T47D (cell line): ENCODE data around the gene LCE3B.

Source experiments
- DNase-seq, 2 experiments: peaks; one replicate each; pipeline versions ENCODE4 v3.0.0 to v3.0.0-alpha.2; 2011 to 2012; ENCODE audit warnings: low read depth in 1 of 2, low spot score in 1 of 2
- JUND ChIP-seq: IDR thresholded peaks from 2 replicates; pipeline ENCODE4 v1.6.1; 2012; ENCODE audit warnings: low read depth
- in situ Hi-C: cut with HindIII; loops from 2 replicates; pipeline ENCODE4 v1.10.0; 2016; ENCODE audit warnings: low sequenced_read_pairs, low pct_unique_long_range_greater_than_20kb

Gene LCE3B

DNA sequence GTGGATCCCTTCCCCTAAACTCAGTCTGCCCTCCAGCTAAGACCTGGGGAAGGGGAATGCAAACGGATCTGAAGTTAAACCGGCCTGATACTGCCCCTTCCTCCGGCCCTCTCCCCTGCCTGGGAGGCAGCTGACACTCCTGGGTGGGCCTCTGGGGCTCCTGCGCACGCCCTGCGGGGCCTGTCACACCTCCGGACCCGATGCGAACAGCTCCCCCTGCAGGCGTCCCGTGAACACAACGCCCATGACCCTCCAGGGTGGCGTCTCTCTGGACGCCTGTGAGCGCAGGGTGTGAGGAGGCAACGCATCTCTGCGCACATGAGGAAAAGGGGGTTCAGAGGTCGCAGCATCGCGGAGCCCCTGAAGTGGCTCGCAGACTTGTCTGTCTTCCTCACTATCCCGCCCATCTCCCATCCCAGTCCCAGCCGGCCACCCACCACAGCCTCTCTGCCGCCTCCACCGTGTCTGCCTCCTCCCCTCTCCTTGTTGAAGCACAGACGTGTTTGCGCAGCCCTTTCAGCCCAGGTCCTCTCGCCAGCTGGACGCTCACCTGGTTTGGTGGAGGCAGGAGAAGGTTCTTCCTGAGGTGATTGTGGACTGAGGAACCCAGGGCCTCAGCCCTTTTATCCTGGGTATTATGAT is 9.7 kb downstream of the LCE3B start:
- in situ Hi-C loops = no loop called here
- DNase-seq = peak in 1 of 2 experiments; percentile 0
- TF ChIP-seq JUND = no peak

DNA sequence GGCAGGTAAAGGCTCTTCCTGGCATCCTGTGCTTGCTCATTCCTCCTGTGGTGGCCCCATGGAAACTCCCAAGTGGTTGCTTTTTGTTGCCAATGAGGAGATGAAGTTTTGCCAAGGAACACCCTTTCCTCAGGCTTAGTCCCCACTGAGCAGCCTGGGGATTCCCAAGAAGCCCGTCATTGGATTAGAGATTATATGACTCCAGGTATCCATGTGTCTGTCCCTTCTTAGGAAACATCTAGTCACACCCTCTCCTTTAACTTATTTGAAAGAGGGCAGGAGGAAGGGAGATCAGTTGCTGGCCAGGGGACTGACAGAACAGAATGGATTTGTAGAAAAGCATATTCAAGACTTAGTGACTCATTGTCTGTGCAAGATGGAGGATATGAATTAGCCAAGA is 13.1 kb downstream of the LCE3B start:
- peak in 1 of 2 experiments; percentile 0 for DNase-seq
- in situ Hi-C loops = no loop called here
- no peak for TF ChIP-seq JUND

- no peak for TF ChIP-seq JUND
- in situ Hi-C loops = no loop called here
- peak in 1 of 2 experiments; percentile 12 for DNase-seq
Measured at GRCh38 chr1:152630596-152630995, 17.0 kb downstream of the LCE3B start.

- TF ChIP-seq JUND = no peak
- in situ Hi-C loops = no loop called here
- DNase-seq = no peak
Measured at GRCh38 chr1:152640351-152640750, 26.7 kb downstream of the LCE3B start.

DNA sequence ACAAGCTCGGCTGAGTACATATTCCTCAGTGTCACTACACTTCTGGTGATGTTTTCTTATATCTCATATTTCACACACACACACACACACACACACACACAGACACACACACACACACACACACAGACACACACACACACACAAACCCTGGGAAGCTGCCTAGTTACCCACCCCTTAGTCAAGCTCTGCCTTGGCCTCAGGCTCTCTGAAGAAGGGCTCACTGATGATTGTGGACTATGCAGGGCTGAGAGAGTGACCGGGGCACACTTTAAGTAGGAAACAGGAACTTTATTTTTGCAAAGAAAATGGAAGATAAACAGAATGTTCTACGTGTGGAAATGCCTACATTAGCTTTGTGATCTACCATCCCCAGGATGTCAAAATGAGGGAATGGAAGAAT is 30.3 kb downstream of the LCE3B start:
- in situ Hi-C loops = no loop called here
- DNase-seq = no peak
- TF ChIP-seq JUND = no peak

GRCh38 chr1:152645146-152645545 is 31.5 kb downstream of the LCE3B start:
- peak in 1 of 2 experiments; percentile 57 for DNase-seq
- in situ Hi-C loops = no loop called here
- TF ChIP-seq JUND = no peak

- DNase-seq = no peak
- in situ Hi-C loops = no loop called here
- TF ChIP-seq JUND = no peak
Measured at GRCh38 chr1:152646656-152647055, 33.0 kb downstream of the LCE3B start.

DNA sequence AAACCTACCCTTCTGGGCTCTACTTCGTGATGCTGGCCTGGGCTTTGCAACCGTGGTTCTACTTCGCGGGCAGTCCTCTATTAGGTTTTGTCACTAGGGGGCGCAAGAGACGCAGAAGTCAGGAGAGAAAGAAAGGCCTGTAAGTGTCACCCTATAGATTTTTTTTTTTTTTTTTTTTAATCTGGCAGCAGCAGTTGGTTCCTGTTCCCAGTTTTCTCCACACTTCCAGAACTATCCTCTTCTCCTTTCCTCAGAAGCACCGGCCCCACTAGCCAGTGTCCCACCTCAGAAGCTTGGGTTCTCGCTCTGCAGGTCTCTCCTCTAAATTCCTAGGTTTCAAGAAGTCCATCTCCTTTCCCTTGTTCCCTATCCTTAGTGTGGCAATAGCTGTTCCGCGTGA is 40.5 kb downstream of the LCE3B start:
- in situ Hi-C loops = no loop called here
- peak; percentile 56 to 88 for DNase-seq
- TF ChIP-seq JUND = no peak

GRCh38 chr1:152656459-152656858 is 42.8 kb downstream of the LCE3B start:
- DNase-seq = no peak
- in situ Hi-C loops = no loop called here
- TF ChIP-seq JUND = no peak

GRCh38 chr1:152657677-152658076 is 44.1 kb downstream of the LCE3B start:
- no peak for TF ChIP-seq JUND
- in situ Hi-C loops = no loop called here

DNA sequence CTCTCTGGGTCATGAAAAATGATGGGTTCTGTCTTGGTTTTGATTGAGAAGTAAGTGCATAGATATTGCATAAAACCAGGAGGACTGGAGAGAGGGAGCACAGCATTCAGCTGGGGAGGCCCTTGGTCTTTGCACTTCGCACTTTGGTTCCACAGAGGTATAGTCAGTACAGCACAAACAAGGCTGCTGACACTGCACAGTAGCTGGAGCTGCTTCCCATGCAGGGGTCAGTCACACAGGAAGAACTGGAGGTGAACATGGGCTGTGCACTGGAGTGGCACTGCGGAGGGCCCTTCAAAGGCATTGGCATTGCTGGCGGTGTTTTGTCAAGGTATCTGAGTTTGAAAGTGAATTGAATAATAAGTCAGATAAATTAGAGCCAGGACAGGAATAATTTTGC is 45.0 kb downstream of the LCE3B start:
- no peak for TF ChIP-seq JUND
- DNase-seq = no peak
- in situ Hi-C loops = no loop called here

More at GRCh38 chr1:152657677-152658076, 44.1 kb downstream of the LCE3B start:
- no peak for DNase-seq

DNA sequence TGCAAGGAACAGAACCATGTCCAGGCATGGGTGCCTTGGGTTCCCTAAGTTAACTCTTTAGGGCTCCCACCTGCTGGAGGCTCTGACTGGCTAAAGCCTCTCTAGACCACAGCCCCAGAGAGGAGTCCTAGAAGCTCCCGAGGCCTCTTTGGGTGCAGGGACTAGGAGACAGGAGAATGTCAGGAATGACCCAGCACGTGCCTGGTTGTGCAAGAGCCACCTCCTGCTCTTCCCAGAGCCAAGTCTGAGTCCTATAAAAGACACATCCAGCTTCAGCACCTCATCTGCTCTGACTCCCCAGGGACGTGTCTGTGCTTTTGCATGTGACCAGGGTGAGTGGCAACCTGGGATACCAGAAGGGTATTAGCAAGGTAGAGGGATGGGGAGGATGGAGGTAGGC is 49.5 kb downstream of the LCE3B start, which contains the start of gene LCE2D:
LCE2D (plus strand) TSS at position 283 of the 400 bp plus-strand sequence. CDS start 726 bp downstream, outside the sequence.
- TF ChIP-seq JUND = no peak
- in situ Hi-C loops = no loop called here
- no peak for DNase-seq
